OCI-LY7 (cell line): ENCODE results near the gene THAP3.

Source experiments
- EZH2phosphoT487 ChIP-seq: fragments of 200-600 bp; sonication (generic); IDR thresholded peaks from 2 replicates; pipeline ENCODE4 v1.6.1; 2018; ENCODE audit warnings: low read depth, borderline replicate concordance, mild to moderate bottlenecking, mixed run types, antibody characterized with exemption, low read length, moderate library complexity, mixed read lengths
- TF ChIP-seq, protein P1 (sequence below): fragments of 200-600 bp; sonication (generic); conservative IDR thresholded peaks from 2 replicates; pipeline ENCODE4 v1.5.1; 2014; ENCODE audit warnings: mild to moderate bottlenecking, antibody characterized with exemption, low read length, moderate library complexity, mixed read lengths

DNA sequence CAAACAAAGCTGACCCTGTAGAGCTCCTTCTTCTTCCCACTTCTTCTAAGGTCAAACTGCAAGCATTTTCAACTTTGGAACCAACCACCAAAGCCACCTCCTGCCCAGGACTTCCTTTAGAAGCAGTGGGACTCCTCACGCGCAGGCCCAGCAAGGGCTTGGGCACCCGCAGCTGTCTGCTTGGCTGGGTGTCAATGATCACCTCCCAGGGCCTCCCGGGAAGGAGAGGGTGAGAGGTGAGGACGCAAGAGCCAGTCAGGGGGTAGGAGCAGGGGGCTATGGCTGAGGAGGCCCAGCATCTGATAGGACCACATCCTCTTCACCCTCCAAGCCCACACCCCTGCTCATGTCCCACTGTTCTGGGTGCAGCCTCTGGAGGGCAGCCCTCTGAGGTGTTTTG lies 32.2 kb upstream of the THAP3 start:
- TF ChIP-seq EZH2phosphoT487, result no peak
- TF ChIP-seq, protein P1, sequence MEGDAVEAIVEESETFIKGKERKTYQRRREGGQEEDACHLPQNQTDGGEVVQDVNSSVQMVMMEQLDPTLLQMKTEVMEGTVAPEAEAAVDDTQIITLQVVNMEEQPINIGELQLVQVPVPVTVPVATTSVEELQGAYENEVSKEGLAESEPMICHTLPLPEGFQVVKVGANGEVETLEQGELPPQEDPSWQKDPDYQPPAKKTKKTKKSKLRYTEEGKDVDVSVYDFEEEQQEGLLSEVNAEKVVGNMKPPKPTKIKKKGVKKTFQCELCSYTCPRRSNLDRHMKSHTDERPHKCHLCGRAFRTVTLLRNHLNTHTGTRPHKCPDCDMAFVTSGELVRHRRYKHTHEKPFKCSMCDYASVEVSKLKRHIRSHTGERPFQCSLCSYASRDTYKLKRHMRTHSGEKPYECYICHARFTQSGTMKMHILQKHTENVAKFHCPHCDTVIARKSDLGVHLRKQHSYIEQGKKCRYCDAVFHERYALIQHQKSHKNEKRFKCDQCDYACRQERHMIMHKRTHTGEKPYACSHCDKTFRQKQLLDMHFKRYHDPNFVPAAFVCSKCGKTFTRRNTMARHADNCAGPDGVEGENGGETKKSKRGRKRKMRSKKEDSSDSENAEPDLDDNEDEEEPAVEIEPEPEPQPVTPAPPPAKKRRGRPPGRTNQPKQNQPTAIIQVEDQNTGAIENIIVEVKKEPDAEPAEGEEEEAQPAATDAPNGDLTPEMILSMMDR, result no peak
